T-helper 22 cell (primary cell): ENCODE data around the gene AHNAK2.

ENCODE experiments used
- DNase-seq: peaks from one replicate; pipeline ENCODE4 v3.0.0-alpha.2; 2020; ENCODE audit warnings: low read depth

AHNAK2 gene

GRCh38 chr14:105012171-105012985 is 34.2 kb upstream of the AHNAK2 start:
- DNase-seq: no peak

- DNase-seq: no peak
Measured at GRCh38 chr14:105011312-105011990, 33.3 kb upstream of the AHNAK2 start.

GRCh38 chr14:105010891-105011291 is 32.7 kb upstream of the AHNAK2 start:
- no peak for DNase-seq

- DNase-seq: no peak
Measured at GRCh38 chr14:105010106-105010505, 31.9 kb upstream of the AHNAK2 start.

GRCh38 chr14:105007593-105008264 is 29.6 kb upstream of the AHNAK2 start:
- no peak for DNase-seq

- DNase-seq: no peak
Measured at GRCh38 chr14:105006831-105007592, 28.8 kb upstream of the AHNAK2 start.

- DNase-seq: no peak
Measured at GRCh38 chr14:105005929-105006830, 28.0 kb upstream of the AHNAK2 start.

GRCh38 chr14:105005329-105005928 is 27.3 kb upstream of the AHNAK2 start:
- no peak for DNase-seq

GRCh38 chr14:104999361-104999760 is 21.2 kb upstream of the AHNAK2 start:
- no peak for DNase-seq

GRCh38 chr14:104998801-104999200 is 20.6 kb upstream of the AHNAK2 start:
- no peak for DNase-seq

- DNase-seq: no peak
Measured at GRCh38 chr14:104996483-104996882, 18.3 kb upstream of the AHNAK2 start.

GRCh38 chr14:104996032-104996431 is 17.9 kb upstream of the AHNAK2 start:
- DNase-seq: no peak

GRCh38 chr14:104994978-104995377 is 16.8 kb upstream of the AHNAK2 start:
- DNase-seq: no peak

- DNase-seq: no peak
Measured at GRCh38 chr14:104993808-104994591, 15.8 kb upstream of the AHNAK2 start.

GRCh38 chr14:104993306-104993705 is 15.1 kb upstream of the AHNAK2 start:
- DNase-seq: no peak

- DNase-seq: no peak
Measured at GRCh38 chr14:104992501-104992900, 14.3 kb upstream of the AHNAK2 start.

- no peak for DNase-seq
Measured at GRCh38 chr14:104991896-104992230, 13.7 kb upstream of the AHNAK2 start.

- no peak for DNase-seq
Measured at GRCh38 chr14:104989951-104990303, 11.8 kb upstream of the AHNAK2 start.

GRCh38 chr14:104989236-104989950 is 11.2 kb upstream of the AHNAK2 start:
- no peak for DNase-seq
